CD4-positive, alpha-beta T cell treated with Interferon alpha-2 for 1 hour (primary cell): ENCODE measurements around the gene ARHGAP10.
A peak's percentile ranks its signal among the peaks of the same experiment; 100 is the strongest.

Experiments
- DNase-seq, 2 donors: peaks; one replicate each; pipeline ENCODE4 v3.0.0-alpha.2; 2020 to 2022

ARHGAP10 gene

GRCh38 chr4:147732518-147733235 is 789 bp downstream of the ARHGAP10 start:
- peak in 1 of 2 donors; percentile 18 for DNase-seq

GRCh38 chr4:147733716-147734344 is 1.9 kb downstream of the ARHGAP10 start:
- no peak for DNase-seq

GRCh38 chr4:147734496-147734895 is 2.6 kb downstream of the ARHGAP10 start:
- DNase-seq = no peak

GRCh38 chr4:147735413-147736301 is 3.8 kb downstream of the ARHGAP10 start:
- no peak for DNase-seq

GRCh38 chr4:147736458-147736857 is 4.6 kb downstream of the ARHGAP10 start:
- DNase-seq = no peak

- no peak for DNase-seq
These were observed 5.7 kb downstream of the ARHGAP10 start for GRCh38 chr4:147737623-147738022.

- DNase-seq = no peak
These were observed 7.4 kb downstream of the ARHGAP10 start for GRCh38 chr4:147739239-147739823.

- no peak for DNase-seq
These were observed 8.3 kb downstream of the ARHGAP10 start for GRCh38 chr4:147740176-147740575.

GRCh38 chr4:147741190-147741788 is 9.4 kb downstream of the ARHGAP10 start:
- no peak for DNase-seq

- no peak for DNase-seq
These were observed 16.0 kb downstream of the ARHGAP10 start for GRCh38 chr4:147747787-147748454.

- no peak for DNase-seq
These were observed 18.0 kb downstream of the ARHGAP10 start for GRCh38 chr4:147749811-147750321.

GRCh38 chr4:147753047-147753446 is 21.2 kb downstream of the ARHGAP10 start:
- no peak for DNase-seq

- no peak for DNase-seq
These were observed 22.2 kb downstream of the ARHGAP10 start for GRCh38 chr4:147754037-147754445.

- no peak for DNase-seq
These were observed 23.8 kb downstream of the ARHGAP10 start for GRCh38 chr4:147755561-147756295.

GRCh38 chr4:147756417-147756816 is 24.5 kb downstream of the ARHGAP10 start:
- DNase-seq = no peak

- DNase-seq = no peak
These were observed 28.3 kb downstream of the ARHGAP10 start for GRCh38 chr4:147760176-147760575.

- DNase-seq = no peak
These were observed 28.8 kb downstream of the ARHGAP10 start for GRCh38 chr4:147760695-147761094.

- DNase-seq = no peak
These were observed 29.5 kb downstream of the ARHGAP10 start for GRCh38 chr4:147761218-147761883.

- no peak for DNase-seq
These were observed 32.4 kb downstream of the ARHGAP10 start for GRCh38 chr4:147764337-147764736.

- DNase-seq = no peak
These were observed 33.2 kb downstream of the ARHGAP10 start for GRCh38 chr4:147765121-147765529.

GRCh38 chr4:147768113-147768512 is 36.2 kb downstream of the ARHGAP10 start:
- peak in 1 of 2 donors; percentile 26 for DNase-seq
